RCC 7860 (cell line): ENCODE measurements around the gene LUZP2.

ENCODE experiments used
- DNase-seq: peaks from one replicate; pipeline ENCODE4 v3.0.0-alpha.2; 2015; ENCODE audit warnings: low spot score
- FAIRE-seq: peaks from 2 replicates; lab custom pipeline; 2012; peaks lifted over from hg19 to GRCh38; lab: Jason Lieb, UNC

Gene LUZP2

GRCh38 chr11:24805671-24806070, 308.8 kb downstream of the LUZP2 start:
- FAIRE-seq, result no peak

GRCh38 chr11:24808173-24808572, 311.3 kb downstream of the LUZP2 start:
- FAIRE-seq, result no peak

More at GRCh38 chr11:24805671-24806070, 308.8 kb downstream of the LUZP2 start:
- no peak for DNase-seq

GRCh38 chr11:24819006-24819405, 322.2 kb downstream of the LUZP2 start:
- FAIRE-seq, result no peak

More at GRCh38 chr11:24808173-24808572, 311.3 kb downstream of the LUZP2 start:
- DNase-seq, result no peak

GRCh38 chr11:24819863-24820434, 323.1 kb downstream of the LUZP2 start:
- FAIRE-seq (no peak), DNase-seq (no peak)

More at GRCh38 chr11:24819006-24819405, 322.2 kb downstream of the LUZP2 start:
- no peak for DNase-seq

GRCh38 chr11:24820541-24820940, 323.7 kb downstream of the LUZP2 start:
- DNase-seq (no peak), FAIRE-seq (no peak)

- DNase-seq (no peak), FAIRE-seq (no peak)
Observed at GRCh38 chr11:24828938-24829605, 332.2 kb downstream of the LUZP2 start.

GRCh38 chr11:24833573-24833972, 336.7 kb downstream of the LUZP2 start:
- FAIRE-seq (no peak), DNase-seq (no peak)

GRCh38 chr11:24837112-24837511, 340.3 kb downstream of the LUZP2 start:
- DNase-seq (no peak), FAIRE-seq (no peak)

- no peak for DNase-seq
- no peak for FAIRE-seq
Observed at GRCh38 chr11:24842308-24842707, 345.5 kb downstream of the LUZP2 start.

GRCh38 chr11:24844406-24844805, 347.6 kb downstream of the LUZP2 start:
- FAIRE-seq, result no peak
- no peak for DNase-seq

GRCh38 chr11:24848857-24849256, 352.0 kb downstream of the LUZP2 start:
- DNase-seq (no peak), FAIRE-seq (no peak)

GRCh38 chr11:24855951-24856350, 359.1 kb downstream of the LUZP2 start:
- FAIRE-seq, result no peak
- DNase-seq, result no peak

- DNase-seq (no peak), FAIRE-seq (no peak)
Observed at GRCh38 chr11:24859801-24860300, 363.0 kb downstream of the LUZP2 start.

GRCh38 chr11:24861440-24861839, 364.6 kb downstream of the LUZP2 start:
- no peak for FAIRE-seq
- DNase-seq, result no peak

- DNase-seq, result no peak
Observed at GRCh38 chr11:24866743-24867142, 369.9 kb downstream of the LUZP2 start.

GRCh38 chr11:24870048-24870447, 373.2 kb downstream of the LUZP2 start:
- no peak for DNase-seq
- FAIRE-seq, result no peak

More at GRCh38 chr11:24866743-24867142, 369.9 kb downstream of the LUZP2 start:
- no peak for FAIRE-seq

GRCh38 chr11:24872186-24872585, 375.3 kb downstream of the LUZP2 start:
- no peak for FAIRE-seq

GRCh38 chr11:24872651-24873311, 375.9 kb downstream of the LUZP2 start:
- no peak for FAIRE-seq

More at GRCh38 chr11:24872186-24872585, 375.3 kb downstream of the LUZP2 start:
- no peak for DNase-seq

GRCh38 chr11:24880962-24881361, 384.1 kb downstream of the LUZP2 start:
- DNase-seq, result no peak
- no peak for FAIRE-seq

More at GRCh38 chr11:24872651-24873311, 375.9 kb downstream of the LUZP2 start:
- DNase-seq, result no peak

- DNase-seq (no peak), FAIRE-seq (no peak)
Observed at GRCh38 chr11:24885580-24886173, 388.8 kb downstream of the LUZP2 start.

GRCh38 chr11:24886880-24887619, 390.2 kb downstream of the LUZP2 start:
- DNase-seq (no peak), FAIRE-seq (no peak)
